ENCODE results near the gene FAM163A.
A peak's percentile ranks its signal among the peaks of the same experiment; 100 is the strongest.
"Not testable (repeated sequence)": the region's sequence is repeated elsewhere in the genome, so short reads cannot be mapped to it uniquely, and the experiment has no call there.

The FAM163A gene

DNA sequence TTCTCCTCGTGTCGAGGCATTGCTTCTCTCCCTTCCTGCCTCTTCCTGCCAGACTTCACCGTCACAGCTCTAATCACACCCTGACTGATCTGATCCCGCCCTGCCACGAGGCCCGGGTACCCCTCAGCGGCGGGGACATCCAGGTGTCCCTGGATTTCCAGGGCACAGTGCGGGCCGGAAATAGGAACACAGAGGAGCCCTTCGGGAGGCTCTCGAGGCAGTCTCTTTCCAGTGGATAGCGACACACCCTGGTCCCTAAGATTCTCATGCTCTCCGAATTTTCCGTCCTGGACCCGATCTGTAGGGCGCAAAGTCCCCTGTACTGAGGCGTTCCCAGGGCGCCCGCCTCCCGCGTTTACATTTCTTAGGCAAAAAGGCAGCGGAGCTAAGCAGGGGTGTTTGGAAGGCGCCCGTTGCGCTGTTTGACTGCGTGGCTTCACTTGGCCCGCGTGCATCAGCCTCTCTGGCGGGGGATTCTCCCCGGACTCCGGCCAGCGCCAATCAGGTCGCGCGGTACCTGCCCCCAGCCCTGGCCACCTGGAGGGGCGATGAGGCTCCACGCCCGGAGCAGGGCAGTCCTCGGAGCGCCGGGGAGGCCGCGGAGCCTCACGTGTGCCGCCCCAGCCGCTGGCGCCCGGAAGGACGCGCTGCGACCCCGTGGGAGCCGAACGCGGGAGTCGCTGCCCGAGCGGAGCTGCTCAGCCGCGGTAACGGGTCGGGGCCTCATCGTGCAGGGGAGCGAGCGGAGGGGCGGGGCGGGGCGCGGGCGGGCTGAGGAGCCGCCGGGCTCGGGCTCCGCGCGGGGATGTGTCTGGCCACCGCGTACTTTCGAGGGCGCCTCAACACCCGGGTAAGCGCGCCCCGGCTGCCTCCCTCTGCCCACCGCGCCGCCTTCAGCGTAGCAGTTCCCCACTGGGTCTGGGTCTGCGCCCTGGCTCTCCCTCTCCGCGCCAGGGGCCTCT lies at the start of gene FAM163A:
Gene FAM163A (plus strand): TSS at position 575 of the 962 bp plus-strand sequence. CDS start 69,807 bp downstream, outside the sequence.
- peaks cover 2% of the 10 kb centered on the region for H3K9me3 Mint-ChIP-seq
- peaks cover 8% of the 10 kb centered on the region for H3K4me1 Mint-ChIP-seq
- no peaks in the 10 kb centered on the region for H3K36me3 Mint-ChIP-seq
- peaks cover 25% of the 10 kb centered on the region for H3K27me3 Mint-ChIP-seq
- no peak for ATAC-seq (ENCODE audit: low read depth)
- no peak for DNase-seq (ENCODE audit: low spot score in 2 of 2)
- peak within 1 kb of the TSS; percentile 42 for H3K4me3 Mint-ChIP-seq
- no peak within 1 kb of the TSS for H3K27ac Mint-ChIP-seq

GRCh38 chr1:179694530-179694929 lies 48.6 kb upstream of the FAM163A start:
- peaks cover 10% of the 10 kb centered on the region for H3K27me3 Mint-ChIP-seq
- not testable (repeated sequence) for H3K27ac Mint-ChIP-seq; H3K36me3 Mint-ChIP-seq; H3K9me3 Mint-ChIP-seq; H3K4me3 Mint-ChIP-seq; H3K4me1 Mint-ChIP-seq; ATAC-seq (ENCODE audit: low read depth); DNase-seq (ENCODE audit: low spot score in 2 of 2)

DNA sequence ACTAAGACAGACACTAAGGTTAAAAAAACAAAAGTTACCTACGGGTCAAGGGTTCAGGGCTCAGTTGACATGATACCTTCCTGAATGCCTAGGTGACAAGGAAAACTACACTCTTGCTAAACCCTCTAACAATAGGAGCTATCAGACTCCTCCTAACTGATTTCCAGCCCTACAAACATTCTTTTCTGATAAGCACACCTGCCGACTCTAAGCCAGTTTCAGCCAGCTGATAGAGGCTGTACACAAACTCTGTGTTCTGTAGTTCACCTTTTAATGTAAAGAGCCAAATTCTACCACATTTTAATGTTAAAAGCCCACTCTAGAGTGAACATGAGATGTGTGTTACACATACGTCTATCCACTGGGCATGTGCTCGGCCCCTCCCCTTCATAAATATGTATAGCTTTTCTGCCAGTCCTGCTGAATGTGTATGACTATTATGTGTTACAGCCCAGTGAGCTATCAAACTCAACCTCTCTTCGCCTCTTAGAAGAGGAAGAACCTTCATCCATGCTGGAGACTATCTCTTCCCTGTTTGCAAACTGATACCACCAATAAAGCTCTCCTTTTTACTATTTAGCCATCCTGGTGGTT lies 40.0 kb upstream of the FAM163A start:
- Mint-ChIP-seq H3K4me3 (no peak overlapping the region), H3K36me3 (no peaks in the 10 kb centered on the region), H3K27ac (no peak overlapping the region), H3K9me3 (peaks cover 2% of the 10 kb centered on the region), H3K4me1 (no peaks in the 10 kb centered on the region), H3K27me3 (peaks cover 1% of the 10 kb centered on the region)
- DNase-seq (ENCODE audit: low spot score in 2 of 2), result no peak
- no peak for ATAC-seq (ENCODE audit: low read depth)

DNA sequence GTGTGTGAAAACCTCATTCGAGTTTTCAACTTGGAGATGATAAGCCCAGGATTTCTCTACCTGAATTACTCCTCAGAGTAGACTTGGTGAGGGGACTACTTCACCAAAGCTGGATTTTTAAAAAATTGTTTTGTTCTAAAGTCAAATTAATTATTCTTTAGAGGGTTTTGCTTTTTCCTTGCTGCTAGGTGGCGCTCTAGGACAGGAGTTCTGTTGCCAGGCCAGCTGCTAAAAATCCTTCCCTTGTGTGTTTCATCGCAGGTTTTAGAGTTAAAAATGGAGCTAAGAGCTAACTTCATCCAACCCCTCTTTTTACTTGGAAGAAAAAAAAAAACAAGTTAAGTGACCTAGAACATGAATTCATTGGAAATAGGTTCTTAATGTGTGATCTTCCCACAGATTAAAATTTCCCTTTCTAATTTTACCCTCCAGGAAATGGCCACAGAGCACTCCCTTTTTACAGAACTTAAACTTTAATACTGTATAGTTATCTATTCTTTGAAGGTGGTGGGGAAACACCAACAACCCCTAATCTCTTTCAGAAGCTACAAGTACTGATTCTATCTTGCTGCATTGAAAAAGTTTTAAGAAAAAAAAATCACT lies 36.7 kb upstream of the FAM163A start:
- Mint-ChIP-seq H3K9me3 (no peaks in the 10 kb centered on the region), H3K27ac (no peak overlapping the region), H3K4me1 (no peaks in the 10 kb centered on the region), H3K4me3 (no peak overlapping the region), H3K36me3 (no peaks in the 10 kb centered on the region), H3K27me3 (peaks cover 8% of the 10 kb centered on the region)
- DNase-seq (ENCODE audit: low spot score in 2 of 2) (peak; percentile 27 to 33), ATAC-seq (ENCODE audit: low read depth) (peak; percentile 31)

DNA sequence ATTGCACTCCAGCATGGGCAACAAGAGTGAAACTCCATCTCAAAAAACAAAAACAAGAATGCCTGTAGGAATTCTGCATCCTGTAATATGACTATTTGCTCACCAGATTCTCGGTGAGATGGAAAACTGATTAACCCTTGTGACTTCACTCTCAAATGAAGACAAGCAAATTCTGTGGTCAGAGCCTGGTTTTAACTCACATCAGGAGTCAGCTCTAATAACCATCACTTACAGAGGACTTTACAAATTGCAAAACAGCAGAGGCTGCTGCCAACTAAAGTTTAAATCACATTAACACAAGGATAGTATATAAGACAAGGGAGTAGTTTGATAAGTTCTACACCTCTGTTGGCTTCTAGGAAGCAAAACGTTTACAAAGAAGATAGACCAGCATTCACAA lies 35.7 kb upstream of the FAM163A start:
- Mint-ChIP-seq H3K27ac (no peak overlapping the region), H3K27me3 (peaks cover 8% of the 10 kb centered on the region), H3K4me3 (no peak overlapping the region), H3K9me3 (no peaks in the 10 kb centered on the region), H3K4me1 (no peaks in the 10 kb centered on the region), H3K36me3 (peaks cover 2% of the 10 kb centered on the region)
- ATAC-seq (ENCODE audit: low read depth), result no peak
- no peak for DNase-seq (ENCODE audit: low spot score in 2 of 2)

- ATAC-seq (ENCODE audit: low read depth) (no peak), DNase-seq (ENCODE audit: low spot score in 2 of 2) (no peak)
- peaks cover 2% of the 10 kb centered on the region for H3K9me3 Mint-ChIP-seq
- no peak overlapping the region for H3K27ac Mint-ChIP-seq
- H3K4me3 Mint-ChIP-seq, result no peak overlapping the region
- H3K4me1 Mint-ChIP-seq, result no peaks in the 10 kb centered on the region
- peaks cover 8% of the 10 kb centered on the region for H3K27me3 Mint-ChIP-seq
- peaks cover 2% of the 10 kb centered on the region for H3K36me3 Mint-ChIP-seq
These were observed 34.5 kb upstream of the FAM163A start for GRCh38 chr1:179708434-179709195.

DNA sequence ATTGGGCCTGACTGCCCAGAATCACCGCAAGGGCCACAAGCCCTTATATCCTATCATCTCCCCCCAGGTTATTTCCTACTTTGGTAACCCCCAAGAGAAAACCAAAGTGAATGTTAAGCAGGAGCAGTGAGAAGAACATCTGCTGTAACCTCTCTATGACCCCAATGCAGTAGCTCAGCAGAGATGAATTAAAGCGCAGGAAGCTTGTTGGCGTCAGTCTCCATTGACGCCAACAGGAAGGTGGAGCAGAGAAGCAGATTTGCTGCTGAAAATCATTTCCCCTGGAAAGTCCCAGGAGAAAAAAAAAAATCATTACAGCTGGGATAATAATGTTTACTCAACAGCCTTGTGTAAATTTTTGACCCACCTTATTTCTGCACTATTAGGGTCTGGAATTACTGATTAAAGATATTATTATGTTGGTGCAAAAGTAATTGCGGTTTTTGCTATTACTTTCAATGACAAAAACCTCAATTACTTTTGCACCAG lies 33.2 kb upstream of the FAM163A start:
- no peak overlapping the region for H3K27ac Mint-ChIP-seq
- peaks cover 2% of the 10 kb centered on the region for H3K36me3 Mint-ChIP-seq
- H3K4me1 Mint-ChIP-seq, result no peaks in the 10 kb centered on the region
- DNase-seq (ENCODE audit: low spot score in 2 of 2) (no peak), ATAC-seq (ENCODE audit: low read depth) (peak; percentile 78)
- no peak overlapping the region for H3K4me3 Mint-ChIP-seq
- peaks cover 7% of the 10 kb centered on the region for H3K9me3 Mint-ChIP-seq
- H3K27me3 Mint-ChIP-seq, result peaks cover 8% of the 10 kb centered on the region

DNA sequence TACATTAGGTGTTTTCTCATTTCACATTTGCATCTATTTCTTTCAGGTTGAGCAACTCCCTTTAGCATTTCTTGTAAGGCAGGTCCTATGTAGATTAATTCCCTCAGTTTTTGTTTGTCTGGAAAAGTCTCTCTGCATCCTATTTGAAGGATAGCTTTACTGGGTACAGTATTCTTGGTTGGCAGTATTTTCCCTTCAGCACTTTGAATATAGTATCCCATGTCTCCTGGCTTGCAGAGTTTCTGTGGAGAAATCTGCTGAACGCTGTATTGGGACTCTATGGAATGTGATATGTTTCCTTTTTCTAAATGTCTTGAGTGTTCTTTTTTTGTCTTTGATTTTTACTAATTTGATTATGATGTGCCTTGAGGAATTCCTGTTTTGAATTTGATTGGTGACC lies 28.9 kb upstream of the FAM163A start:
- ATAC-seq (ENCODE audit: low read depth), result no peak
- no peak overlapping the region for H3K27ac Mint-ChIP-seq
- H3K4me3 Mint-ChIP-seq, result no peak overlapping the region
- DNase-seq (ENCODE audit: low spot score in 2 of 2), result no peak
- no peaks in the 10 kb centered on the region for H3K4me1 Mint-ChIP-seq
- peaks cover 32% of the 10 kb centered on the region for H3K9me3 Mint-ChIP-seq
- H3K27me3 Mint-ChIP-seq, result peaks cover 2% of the 10 kb centered on the region
- H3K36me3 Mint-ChIP-seq, result peaks cover 6% of the 10 kb centered on the region

DNA sequence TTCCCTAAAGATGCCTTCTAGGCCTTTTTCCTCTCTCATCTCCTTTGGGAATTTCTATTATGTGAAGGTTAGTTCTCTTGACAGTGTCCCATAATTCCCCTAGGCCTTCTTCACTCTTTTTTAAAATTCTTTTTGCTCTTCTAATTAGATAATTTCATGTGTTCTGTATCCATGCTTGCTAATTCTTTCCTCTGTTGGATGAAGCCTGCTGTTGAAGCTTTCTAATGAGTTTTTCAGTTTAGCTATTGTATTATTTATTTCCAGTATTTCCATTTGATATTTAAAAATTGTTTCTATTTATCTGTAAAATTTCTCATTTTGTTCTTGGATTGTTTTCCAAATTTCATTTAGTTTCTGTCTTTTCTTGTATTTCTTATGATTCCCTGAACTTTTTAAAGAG lies 28.5 kb upstream of the FAM163A start:
- Mint-ChIP-seq H3K9me3 (peaks cover 32% of the 10 kb centered on the region), H3K27me3 (peaks cover 1% of the 10 kb centered on the region), H3K4me3 (no peak overlapping the region), H3K27ac (no peak overlapping the region), H3K36me3 (peaks cover 6% of the 10 kb centered on the region), H3K4me1 (no peaks in the 10 kb centered on the region)
- ATAC-seq (ENCODE audit: low read depth) (no peak), DNase-seq (ENCODE audit: low spot score in 2 of 2) (no peak)

- Mint-ChIP-seq H3K4me3 (no peak overlapping the region), H3K27me3 (peaks cover 1% of the 10 kb centered on the region), H3K9me3 (peaks cover 30% of the 10 kb centered on the region), H3K27ac (no peak overlapping the region), H3K4me1 (no peaks in the 10 kb centered on the region), H3K36me3 (peaks cover 4% of the 10 kb centered on the region)
- no peak for ATAC-seq (ENCODE audit: low read depth)
- no peak for DNase-seq (ENCODE audit: low spot score in 2 of 2)
These were observed 23.8 kb upstream of the FAM163A start for GRCh38 chr1:179719272-179719671.

GRCh38 chr1:179728271-179728670 lies 14.8 kb upstream of the FAM163A start:
- H3K27me3 Mint-ChIP-seq, result peaks cover 1% of the 10 kb centered on the region
- no peak overlapping the region for H3K4me3 Mint-ChIP-seq
- DNase-seq (ENCODE audit: low spot score in 2 of 2), result no peak
- H3K27ac Mint-ChIP-seq, result no peak overlapping the region
- H3K4me1 Mint-ChIP-seq, result no peaks in the 10 kb centered on the region
- H3K36me3 Mint-ChIP-seq, result no peaks in the 10 kb centered on the region
- no peak for ATAC-seq (ENCODE audit: low read depth)
- no peaks in the 10 kb centered on the region for H3K9me3 Mint-ChIP-seq

- Mint-ChIP-seq H3K4me1 (no peaks in the 10 kb centered on the region), H3K27ac (no peak overlapping the region), H3K9me3 (no peaks in the 10 kb centered on the region), H3K4me3 (no peak overlapping the region), H3K27me3 (peaks cover 5% of the 10 kb centered on the region), H3K36me3 (no peaks in the 10 kb centered on the region)
- ATAC-seq (ENCODE audit: low read depth) (no peak), DNase-seq (ENCODE audit: low spot score in 2 of 2) (no peak)
These were observed 13.2 kb upstream of the FAM163A start for GRCh38 chr1:179729881-179730280.

- Mint-ChIP-seq H3K4me1 (no peaks in the 10 kb centered on the region), H3K36me3 (no peaks in the 10 kb centered on the region), H3K9me3 (no peaks in the 10 kb centered on the region), H3K4me3 (no peak overlapping the region), H3K27ac (no peak overlapping the region), H3K27me3 (peaks cover 10% of the 10 kb centered on the region)
- ATAC-seq (ENCODE audit: low read depth), result no peak
- no peak for DNase-seq (ENCODE audit: low spot score in 2 of 2)
These were observed 11.4 kb upstream of the FAM163A start for GRCh38 chr1:179731643-179732042.

Measured in memory B cell (primary cell).